DLD1 (cell line): ENCODE measurements around the gene CHD9.
"Not testable (repeated sequence)": the region's sequence is repeated elsewhere in the genome, so short reads cannot be mapped to it uniquely, and the experiment has no call there.

Experiments
- in situ Hi-C: cut with HindIII; loops from 2 replicates; pipeline ENCODE4 v1.10.0; 2017; ENCODE audit warnings: low sequenced_read_pairs

The CHD9 gene

GRCh38 chr16:53257001-53257400 lies 202.2 kb downstream of the CHD9 start:
- in situ Hi-C loops, result no loop called here

DNA sequence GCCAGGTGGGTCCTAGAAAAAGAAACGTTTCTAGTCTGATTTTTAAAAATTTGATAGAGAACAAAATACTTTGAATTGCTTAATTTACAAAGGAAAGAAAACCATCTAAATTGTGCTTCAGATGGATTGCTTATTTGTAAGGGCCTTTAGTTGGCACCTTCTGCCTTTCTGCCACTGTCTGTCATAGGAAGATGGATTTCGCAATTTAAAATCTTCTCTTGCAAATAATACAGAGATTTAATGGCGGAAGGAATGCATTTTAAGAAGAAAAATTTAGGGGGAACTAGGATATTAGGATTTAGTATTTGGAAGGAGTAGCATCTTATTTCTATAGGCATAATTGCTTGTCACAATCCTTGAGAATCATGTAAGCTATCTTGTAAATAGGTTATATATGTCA lies 204.0 kb downstream of the CHD9 start:
- in situ Hi-C loops, result no loop called here

DNA sequence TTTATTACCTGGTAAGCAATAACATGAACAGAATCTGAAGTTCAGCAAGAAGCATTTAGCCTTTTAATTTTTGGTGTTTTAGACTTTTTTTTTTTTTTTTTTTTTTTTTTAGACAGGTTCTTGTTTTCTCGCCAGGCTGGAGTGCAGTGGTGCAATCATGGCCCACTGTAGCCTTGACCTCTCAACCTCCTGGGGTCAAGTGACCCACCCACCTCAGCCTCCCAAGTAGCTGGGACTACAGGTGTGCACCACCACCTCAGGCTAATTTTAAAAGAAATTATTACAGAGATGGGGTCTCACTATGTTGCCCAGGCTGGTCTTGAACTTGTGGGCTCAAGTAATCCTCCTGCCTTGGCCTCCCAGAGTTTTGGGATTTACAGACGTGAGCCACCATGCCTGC lies 206.5 kb downstream of the CHD9 start:
- in situ Hi-C loops, result loop anchor here (5.0 kb wide), 1 partner anchor 51 kb away; no protein-coding TSS in a partner anchor

GRCh38 chr16:53262645-53263044 lies 207.9 kb downstream of the CHD9 start:
- in situ Hi-C loops, result loop anchor here (5.0 kb wide), 1 partner anchor 50 kb away; no protein-coding TSS in a partner anchor

GRCh38 chr16:53266156-53266555 lies 211.4 kb downstream of the CHD9 start:
- in situ Hi-C loops, result no loop called here

DNA sequence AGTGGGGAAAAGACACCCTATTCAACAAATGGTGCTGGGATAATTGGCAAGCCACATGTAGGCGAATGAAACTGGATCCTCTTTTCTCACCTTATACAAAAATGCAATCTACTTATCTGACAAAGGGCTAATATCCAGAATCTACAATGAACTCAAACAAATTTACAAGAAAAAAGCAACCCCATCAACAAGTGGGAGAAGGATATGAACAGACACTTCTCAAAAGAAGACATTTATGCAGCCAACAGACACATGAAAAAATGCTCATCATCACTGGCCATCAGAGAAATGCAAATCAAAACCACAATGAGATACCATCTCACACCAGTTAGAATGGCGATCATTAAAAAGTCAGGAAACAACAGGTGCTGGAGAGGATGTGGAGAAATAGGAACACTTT lies 223.7 kb downstream of the CHD9 start:
- in situ Hi-C loops, result not testable (repeated sequence)

GRCh38 chr16:53281280-53281679 lies 226.5 kb downstream of the CHD9 start:
- in situ Hi-C loops, result no loop called here

DNA sequence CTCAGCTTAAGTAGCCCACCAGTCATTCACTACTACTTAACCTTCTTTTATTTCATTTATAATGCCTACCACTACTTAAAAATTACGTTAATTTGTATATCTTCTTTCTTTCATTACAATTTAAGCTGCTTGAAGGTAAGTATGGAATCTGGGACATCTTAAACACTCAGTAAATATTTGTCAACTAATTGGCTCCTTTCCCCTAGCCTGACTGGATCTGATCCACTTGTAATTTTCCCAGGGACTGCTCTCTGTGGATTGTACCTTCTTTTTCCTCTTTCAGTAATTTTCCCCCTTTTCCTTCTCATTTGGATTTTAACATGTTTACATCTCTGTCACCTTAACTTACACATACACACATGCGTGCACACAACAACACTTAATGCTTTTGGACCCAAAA lies 227.1 kb downstream of the CHD9 start:
- in situ Hi-C loops, result no loop called here

DNA sequence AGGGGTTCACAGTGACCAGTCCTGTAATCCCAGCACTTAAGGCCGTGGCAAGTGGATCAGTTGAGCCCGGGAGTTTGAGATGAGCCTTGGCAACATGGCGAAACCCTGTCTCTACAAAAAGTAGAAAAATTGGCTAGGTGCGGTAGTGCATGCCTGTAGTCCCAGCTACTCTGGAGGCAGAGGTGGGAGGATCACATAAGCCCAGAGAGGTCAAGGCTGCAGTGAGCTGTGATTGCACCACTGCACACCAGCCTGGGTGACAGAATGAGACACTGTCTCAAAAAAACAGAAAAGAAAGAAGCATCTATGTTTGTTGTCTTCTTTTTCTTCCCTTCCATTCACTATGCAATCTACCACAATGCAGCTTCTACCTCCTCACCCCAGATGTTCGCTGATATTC lies 227.5 kb downstream of the CHD9 start:
- in situ Hi-C loops, result no loop called here

DNA sequence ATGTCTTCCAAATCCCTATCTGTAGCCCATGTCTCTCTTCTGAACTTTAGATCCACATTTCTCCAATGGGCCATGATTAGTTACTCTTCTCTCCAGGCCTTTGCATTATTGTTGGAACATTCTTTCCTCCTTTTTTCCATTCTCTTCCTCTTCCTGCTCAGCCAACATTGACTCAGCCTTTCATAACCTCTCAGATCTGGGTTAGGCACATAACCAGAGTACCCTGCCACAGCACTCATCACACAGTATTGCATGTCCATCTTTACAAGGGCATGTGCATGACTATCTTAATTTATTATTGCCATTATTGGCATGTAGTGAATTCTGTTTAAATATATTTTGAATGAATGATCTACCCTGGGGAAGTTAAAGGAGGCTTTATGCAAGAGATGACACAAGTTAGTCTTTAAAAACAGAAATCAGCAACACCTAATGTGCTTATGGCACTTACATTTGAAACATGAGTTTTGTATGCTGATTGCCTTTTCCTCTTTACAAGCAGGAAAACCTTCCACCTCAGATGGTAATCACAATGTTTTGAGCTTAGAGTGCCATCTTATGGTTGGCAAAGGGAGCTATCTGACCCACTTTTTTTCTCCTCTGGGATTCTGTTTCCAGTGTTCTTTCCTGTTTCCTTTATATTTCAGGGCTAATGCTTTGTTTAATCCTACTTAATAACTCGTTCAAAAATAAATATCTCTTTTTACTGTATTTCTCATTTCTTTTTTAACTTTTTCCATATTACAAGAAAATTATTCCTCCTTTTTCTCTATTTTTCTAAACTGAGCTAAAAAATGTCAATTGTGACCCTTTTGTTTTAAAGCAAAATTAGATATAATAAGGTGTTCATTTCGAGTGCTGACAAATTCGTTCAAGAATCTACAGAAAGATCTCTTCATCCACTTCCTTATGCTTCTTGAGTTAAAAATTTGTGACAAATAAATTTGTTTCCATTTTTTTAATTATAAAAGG lies 228.5 kb downstream of the CHD9 start:
- in situ Hi-C loops, result no loop called here

- in situ Hi-C loops, result no loop called here
Observed at GRCh38 chr16:53285236-53285635, 230.4 kb downstream of the CHD9 start.

- in situ Hi-C loops, result no loop called here
Observed at GRCh38 chr16:53290520-53290919, 235.7 kb downstream of the CHD9 start.

DNA sequence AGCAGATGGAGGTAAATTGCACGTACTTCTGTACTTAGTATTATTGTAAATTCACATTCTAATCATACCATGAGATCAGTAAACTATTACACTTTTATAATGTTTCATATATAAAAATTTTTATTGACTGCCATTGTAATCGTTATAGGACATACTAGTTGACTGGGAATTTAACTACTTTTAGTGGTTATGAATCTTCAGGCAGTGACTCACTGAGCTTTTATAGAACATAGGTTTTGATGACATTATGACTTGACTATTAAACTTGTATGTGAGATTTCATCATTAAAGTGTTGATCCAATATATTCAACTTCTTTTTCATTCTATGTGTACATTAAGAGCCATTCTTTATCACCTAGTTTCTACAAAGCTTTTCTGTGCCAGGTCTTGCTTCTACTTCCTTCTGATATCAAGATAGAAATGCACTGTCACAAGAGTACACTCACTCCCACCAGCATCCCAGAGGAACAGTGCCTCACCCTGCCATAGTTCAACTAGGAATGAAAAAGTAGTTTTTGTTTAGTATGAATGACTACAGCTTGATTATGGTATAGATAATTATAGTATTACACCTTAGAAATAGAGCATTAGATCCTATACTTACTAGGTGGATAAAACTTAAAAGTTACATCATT lies 237.1 kb downstream of the CHD9 start:
- in situ Hi-C loops, result no loop called here

GRCh38 chr16:53297477-53297876 lies 242.7 kb downstream of the CHD9 start:
- in situ Hi-C loops, result no loop called here

GRCh38 chr16:53304334-53304733 lies 249.5 kb downstream of the CHD9 start:
- in situ Hi-C loops, result no loop called here

GRCh38 chr16:53305743-53306142 lies 251.0 kb downstream of the CHD9 start:
- in situ Hi-C loops, result no loop called here

DNA sequence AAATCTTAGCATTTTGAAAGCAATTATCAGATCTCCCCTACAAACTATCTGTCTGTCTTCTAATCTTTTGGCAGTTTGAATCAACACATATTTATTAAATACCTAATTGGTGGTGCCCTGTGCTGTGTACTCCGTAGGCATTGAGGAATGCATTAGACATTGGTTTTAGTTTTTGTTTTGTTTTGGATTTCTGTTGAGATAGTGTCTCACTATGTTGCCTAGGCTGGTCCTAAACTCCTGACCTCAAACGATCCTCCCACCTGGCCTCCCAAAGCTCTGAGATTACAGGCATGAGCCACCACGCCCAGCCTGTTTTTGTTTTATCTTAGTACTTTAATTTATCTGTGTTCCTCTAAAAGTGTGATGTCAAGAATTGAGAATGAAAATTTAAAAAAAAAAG lies 254.7 kb downstream of the CHD9 start:
- in situ Hi-C loops, result no loop called here

- in situ Hi-C loops, result no loop called here
Observed at GRCh38 chr16:53320992-53321391, 266.2 kb downstream of the CHD9 start.

DNA sequence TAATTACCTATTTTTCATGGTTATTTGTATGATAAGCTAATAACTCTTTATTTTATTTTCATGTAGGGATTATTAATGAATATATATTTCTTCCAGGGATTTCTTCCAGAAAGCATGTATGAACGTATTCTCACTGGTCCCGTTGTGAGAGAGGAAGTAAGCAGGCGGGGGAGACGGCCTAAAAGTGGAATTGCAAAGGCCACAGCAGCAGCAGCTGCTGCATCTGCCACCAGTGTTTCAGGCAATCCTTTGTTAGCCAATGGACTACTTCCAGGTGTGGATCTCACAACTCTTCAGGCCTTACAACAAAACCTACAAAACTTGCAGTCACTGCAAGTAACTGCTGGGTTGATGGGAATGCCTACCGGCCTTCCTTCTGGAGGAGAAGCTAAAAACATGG lies 269.1 kb downstream of the CHD9 start:
- in situ Hi-C loops, result no loop called here

- in situ Hi-C loops, result not testable (repeated sequence)
Observed at GRCh38 chr16:53330991-53331390, 276.2 kb downstream of the CHD9 start.

- in situ Hi-C loops, result no loop called here
Observed at GRCh38 chr16:53334581-53334980, 279.8 kb downstream of the CHD9 start.

DNA sequence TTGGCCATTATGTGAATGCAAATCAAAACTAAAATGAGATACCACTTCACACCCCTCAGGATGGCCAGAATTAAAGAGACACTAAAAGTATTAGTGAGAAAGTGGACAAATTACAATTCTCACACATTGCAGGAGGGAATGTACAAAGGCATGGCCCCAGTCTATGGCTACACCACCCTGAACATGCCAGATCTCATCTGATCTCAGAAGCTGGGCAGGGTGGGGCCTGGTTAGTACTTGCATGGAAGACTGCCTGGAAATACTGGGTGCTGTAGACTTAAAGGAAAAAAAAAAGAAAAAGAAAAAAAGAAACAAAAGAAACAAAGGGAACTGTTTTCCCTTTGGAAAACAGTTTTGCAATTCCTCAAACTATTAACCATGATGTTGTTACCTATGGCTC lies 282.5 kb downstream of the CHD9 start:
- in situ Hi-C loops, result no loop called here
